HFF-Myc (cell line): ENCODE data around the gene FGD2.
"Not testable (repeated sequence)": the region's sequence is repeated elsewhere in the genome, so short reads cannot be mapped to it uniquely, and the experiment has no call there.

Experiments
- DNase-seq: peaks from one replicate; pipeline ENCODE4 v3.0.0-alpha.2; 2011; ENCODE audit warnings: low read depth; ENCODE audit errors: extremely low read depth
- H3K4me3 ChIP-seq: replicated peaks from 2 replicates; pipeline ENCODE4 v1.5.1; 2011; ENCODE audit warnings: low read depth, mild to moderate bottlenecking, control low read depth, low read length
- CTCF ChIP-seq: IDR thresholded peaks from 2 replicates; pipeline ENCODE4 v1.5.1; 2012; ENCODE audit warnings: mild to moderate bottlenecking, low read depth, low read length, control low read depth; ENCODE audit errors: missing control alignments

The FGD2 gene

GRCh38 chr6:36984581-36985416 lies 20.7 kb upstream of the FGD2 start:
- DNase-seq, result peak; percentile 30
- no peak for TF ChIP-seq CTCF
- H3K4me3 ChIP-seq, result peak overlapping the region; percentile 78

GRCh38 chr6:36985417-36985807 lies 20.0 kb upstream of the FGD2 start:
- TF ChIP-seq CTCF, result no peak
- DNase-seq, result no peak
- peak overlapping the region; percentile 78 for H3K4me3 ChIP-seq

- TF ChIP-seq CTCF, result no peak
These were observed 19.4 kb upstream of the FGD2 start, which contains the start of gene MTCH1 for GRCh38 chr6:36985808-36986703. Gene MTCH1 (minus strand): TSS chr6:36986196. CDS start chr6:36986173, 23 bp downstream.

GRCh38 chr6:36986704-36987047 lies 18.8 kb upstream of the FGD2 start:
- H3K4me3 ChIP-seq, result peak overlapping the region; percentile 78
- DNase-seq, result no peak
- no peak for TF ChIP-seq CTCF

More at GRCh38 chr6:36985808-36986703, 19.4 kb upstream of the FGD2 start, which contains the start of gene MTCH1:
- peak within 1 kb of the TSS; percentile 78 for H3K4me3 ChIP-seq
- peak; percentile 43 for DNase-seq

GRCh38 chr6:36989264-36989663 lies 16.2 kb upstream of the FGD2 start:
- H3K4me3 ChIP-seq, result no peak overlapping the region
- TF ChIP-seq CTCF, result no peak
- DNase-seq, result no peak

GRCh38 chr6:36990401-36990800 lies 15.1 kb upstream of the FGD2 start:
- not testable (repeated sequence) for DNase-seq, H3K4me3 ChIP-seq
